Measurements from ENCODE around the gene LAMTOR5. TPM values are rescaled to one million over a fixed set of nuclear protein-coding genes. Genes with fewer than 3 reads are reported as not detected.
A peak's percentile ranks its signal among the peaks of the same experiment; 100 is the strongest.
"Not testable (repeated sequence)": the region's sequence is repeated elsewhere in the genome, so short reads cannot be mapped to it uniquely, and the experiment has no call there.

LAMTOR5 gene
- total RNA-seq = 41.3 TPM

DNA sequence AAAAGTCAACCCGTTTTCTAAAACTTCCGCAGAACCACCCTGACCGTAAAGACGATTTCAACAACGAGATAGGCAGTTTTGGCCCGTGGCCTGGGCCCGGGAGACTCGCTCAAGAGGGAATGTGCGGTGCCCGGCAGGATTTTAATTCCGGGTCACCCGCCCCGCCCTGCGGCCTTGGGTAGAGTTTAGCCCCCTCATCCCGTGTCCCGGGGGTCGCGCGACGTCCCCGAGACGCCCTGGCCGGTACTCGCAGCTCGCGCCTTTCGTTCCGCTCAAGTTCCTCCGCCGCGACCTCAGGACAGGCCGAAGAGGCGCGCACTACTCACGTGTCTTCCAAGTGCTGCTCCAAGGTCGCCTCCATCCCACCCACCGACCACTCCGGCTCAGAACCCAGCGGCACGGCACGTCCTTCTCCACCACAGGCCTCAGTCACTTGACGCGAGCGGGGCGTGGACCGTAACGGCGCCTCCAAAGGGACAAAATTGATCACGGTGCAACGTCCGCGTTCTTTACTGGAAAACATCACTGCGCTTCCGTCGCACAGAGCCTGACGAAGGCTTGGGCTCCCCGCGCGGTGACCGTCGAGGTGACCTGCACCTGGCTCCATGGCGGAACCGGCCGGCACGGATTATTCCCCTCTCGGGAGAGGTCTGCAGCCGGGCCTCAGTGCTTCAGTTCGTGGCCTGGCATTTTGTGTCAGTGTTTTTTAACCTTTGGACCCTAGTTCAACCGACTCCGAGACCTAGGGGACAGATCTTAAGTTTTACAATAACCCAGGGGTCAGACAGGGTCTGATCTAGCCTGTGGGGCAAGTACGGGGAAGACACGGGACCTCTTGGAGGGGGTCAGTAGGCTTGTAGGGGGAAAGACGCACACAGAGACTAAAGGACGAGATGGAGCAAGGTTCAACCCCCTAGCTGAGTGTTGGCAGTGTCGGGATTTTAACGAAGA is at the start of gene LAMTOR5:
Gene LAMTOR5 (minus strand): TSS at position 435 of the 951 bp plus-strand sequence. CDS start 74 bp downstream, at position 361.
- DNase-seq = peak; percentile 94

DNA sequence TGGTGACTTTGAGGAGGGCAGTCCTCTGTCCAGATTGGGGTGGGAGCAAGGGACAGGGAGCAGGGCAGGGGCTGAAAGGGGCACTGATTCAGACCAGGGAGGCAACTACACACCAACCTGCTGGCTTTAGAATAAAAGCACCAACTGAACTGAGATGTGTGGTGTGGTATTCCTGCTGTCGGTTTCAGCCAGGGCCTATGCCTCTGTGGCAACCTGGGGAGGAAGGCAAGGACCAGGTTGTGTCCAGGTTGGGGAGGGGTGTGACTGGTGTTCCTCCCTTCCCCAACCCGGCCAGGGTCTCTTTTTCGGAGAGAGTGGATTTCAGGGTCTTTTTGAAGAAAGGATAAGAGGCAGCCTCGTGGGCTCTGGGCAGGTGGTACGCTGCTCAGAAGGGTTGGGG is 49.7 kb upstream of the LAMTOR5 start:
- no peak for DNase-seq

DNA sequence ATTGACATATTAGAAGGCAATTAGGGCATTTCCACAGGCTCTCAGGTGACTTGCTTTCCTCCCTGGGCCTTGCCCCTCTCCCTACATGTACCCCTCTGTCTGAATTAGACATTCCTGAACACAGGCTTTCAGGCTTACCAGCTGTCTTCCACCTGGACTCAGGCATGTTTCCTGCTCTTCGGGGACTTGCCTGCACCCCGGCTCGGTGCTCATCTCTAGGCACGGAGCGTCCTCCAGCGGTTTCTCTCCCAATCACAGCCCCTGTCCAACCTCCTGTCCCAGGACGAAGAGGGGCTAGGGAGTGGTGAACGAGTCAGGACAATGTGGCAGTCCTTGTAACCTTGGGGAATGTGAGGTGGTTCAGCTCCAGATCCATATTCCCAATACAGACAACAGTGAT is 47.7 kb upstream of the LAMTOR5 start:
- no peak for DNase-seq

DNA sequence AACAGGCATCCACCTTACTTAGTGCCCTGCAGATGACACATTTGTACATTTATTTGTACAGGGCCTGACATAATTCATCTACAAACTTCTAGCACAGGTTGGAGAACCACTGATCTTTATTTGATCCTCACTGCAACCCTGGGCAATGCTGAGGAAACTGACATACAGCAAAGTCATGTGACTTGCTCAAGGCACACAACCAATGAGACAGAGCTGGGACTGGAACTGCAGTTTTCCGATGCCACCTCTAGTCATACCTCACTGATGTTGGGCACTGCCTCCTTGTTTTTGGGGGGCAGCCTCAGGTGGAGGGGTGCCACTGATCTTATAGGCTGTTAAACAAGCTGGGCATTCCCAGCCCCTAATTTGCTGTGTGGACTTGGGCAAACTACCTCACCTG is 46.8 kb upstream of the LAMTOR5 start:
- no peak for DNase-seq

DNA sequence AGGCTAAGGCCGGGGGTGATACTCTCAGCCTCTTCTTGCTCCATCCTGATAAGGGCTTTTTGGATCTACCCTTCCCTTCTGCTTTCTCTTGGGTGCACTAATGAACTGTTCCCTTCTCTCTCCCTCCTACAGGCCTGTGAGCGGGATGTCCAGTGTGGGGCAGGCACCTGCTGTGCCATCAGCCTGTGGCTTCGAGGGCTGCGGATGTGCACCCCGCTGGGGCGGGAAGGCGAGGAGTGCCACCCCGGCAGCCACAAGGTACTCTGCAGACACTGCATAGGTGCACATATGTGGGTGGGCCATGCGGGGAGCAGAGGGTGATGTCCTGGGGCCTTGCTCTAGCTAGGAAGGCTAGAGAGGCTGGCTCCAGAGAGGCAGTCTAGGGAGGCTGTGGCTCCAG is 46.3 kb upstream of the LAMTOR5 start:
- DNase-seq = no peak

DNA sequence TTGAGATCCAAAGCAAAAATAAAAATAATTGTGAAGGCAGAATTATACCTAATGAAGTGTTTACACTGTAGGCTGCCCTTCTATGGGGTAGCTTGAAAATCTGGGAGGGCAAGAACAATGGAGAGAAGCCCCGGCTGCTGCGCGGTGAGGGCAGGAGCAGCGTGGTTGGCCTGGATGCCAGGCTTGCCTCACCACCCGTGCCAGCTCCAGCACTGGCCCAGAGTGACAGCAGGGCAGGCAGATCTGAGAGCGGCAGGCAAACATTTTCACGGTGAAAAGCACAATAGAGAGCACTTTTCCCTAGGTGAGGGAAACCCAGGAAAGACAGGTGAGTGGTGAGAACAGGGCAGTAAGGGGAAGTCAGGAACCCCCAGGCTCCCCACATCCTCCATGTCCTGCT is 44.8 kb upstream of the LAMTOR5 start:
- no peak for DNase-seq

DNA sequence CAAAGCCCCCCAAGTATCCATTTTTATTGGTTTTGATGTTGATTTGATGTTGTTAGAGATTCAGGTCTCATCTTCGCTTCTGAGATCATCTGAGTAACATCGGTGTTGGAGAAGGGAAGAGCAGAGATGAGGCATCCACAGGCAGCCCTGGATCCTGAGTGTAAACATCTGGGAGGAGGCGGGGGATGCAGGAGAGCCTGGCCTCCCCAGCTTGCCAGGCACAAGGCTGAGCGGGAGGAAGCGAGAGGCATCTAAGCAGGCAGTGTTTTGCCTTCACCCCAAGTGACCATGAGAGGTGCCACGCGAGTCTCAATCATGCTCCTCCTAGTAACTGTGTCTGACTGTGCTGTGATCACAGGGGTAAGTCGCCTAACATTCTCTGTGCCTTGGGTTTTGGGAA is 43.4 kb upstream of the LAMTOR5 start, which contains the start of gene PROK1:
Gene PROK1 (plus strand): TSS at position 221 of the 400 bp plus-strand sequence. CDS start 68 bp downstream, at position 289.
- DNase-seq = no peak

DNA sequence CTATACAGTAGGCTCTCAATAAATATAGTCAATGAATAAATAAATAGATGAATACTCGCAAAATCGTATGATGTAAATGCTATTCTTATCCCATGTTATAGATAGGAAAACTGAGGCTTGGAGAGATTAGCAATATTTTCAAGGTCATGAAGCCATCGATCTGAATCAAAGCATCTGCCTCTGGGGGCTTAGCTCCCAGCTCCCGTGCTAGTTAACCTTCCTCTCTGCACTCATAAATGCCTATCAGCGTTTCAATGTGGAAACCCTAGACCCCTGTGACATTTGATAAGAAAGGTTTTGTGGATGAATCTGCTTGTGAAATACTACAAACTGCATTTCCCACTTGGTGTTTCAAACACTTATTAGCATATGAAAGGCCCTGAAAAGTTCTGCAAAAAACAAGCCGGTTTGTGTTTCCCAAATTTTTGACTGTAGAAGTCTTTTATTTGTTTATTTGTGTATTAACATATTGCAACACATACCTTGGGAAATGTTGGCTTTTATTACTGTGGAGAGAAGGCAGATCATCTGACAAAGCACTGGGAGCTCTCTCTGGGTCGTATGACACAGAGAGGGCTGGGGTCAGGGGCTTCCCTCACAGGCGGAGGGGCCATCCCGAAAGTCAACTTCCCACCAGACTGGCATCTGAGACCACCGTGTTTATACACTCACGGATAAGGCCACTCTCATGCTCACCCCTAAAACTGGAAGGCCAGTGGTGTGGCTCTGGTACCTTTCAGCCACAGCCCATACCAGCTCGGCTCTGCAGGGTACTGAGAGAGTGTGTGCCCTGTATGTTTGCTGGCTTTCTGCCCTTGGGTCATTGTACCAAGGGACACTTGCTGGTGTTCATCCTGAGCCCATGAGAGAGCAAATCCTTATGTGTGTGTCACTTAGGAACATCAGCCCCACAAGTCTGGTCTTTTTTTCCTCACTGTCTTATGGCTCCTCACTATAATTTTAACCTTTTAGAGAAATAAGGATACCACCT is 42.5 kb upstream of the LAMTOR5 start:
- no peak for DNase-seq

DNA sequence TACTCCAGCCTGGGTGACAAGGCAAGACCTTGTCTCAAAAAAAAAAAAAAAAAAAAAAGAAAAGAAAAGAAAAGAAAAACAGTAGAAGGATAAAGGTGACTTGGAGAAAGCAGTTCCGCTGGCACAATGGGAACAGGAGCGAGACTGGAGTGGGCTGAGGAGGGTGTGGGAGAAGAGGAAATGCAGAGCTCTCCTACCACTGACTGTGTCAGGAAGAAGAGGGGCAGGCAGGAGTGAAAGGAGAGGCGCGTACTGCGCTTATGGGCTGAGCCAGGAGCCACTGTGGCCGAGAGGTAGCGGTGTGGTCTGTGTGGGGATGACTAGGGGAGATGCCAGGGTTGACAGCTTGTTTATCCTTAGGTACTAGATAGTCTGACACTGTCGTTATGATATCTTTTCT is 37.1 kb upstream of the LAMTOR5 start:
- DNase-seq = no peak

DNA sequence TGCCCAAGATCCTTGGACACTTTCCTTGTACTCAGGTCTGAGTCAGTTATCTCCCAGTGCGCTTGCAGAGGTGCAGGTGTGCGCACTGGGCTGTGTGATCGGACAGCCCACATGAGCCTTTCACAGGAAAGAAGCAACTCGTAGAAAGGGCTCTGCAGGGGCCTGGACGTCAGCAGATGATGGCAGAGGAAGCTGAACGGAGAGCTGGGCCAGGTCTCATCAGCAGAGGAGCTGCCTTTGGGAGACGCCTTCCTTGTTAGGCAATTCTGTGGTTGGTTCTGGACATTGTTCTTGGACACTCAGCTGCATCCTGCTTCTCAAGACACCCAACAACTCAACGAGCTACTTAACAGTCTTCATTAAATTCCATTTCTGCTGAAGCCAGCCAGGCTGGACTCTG is 36.0 kb upstream of the LAMTOR5 start:
- no peak for DNase-seq

DNA sequence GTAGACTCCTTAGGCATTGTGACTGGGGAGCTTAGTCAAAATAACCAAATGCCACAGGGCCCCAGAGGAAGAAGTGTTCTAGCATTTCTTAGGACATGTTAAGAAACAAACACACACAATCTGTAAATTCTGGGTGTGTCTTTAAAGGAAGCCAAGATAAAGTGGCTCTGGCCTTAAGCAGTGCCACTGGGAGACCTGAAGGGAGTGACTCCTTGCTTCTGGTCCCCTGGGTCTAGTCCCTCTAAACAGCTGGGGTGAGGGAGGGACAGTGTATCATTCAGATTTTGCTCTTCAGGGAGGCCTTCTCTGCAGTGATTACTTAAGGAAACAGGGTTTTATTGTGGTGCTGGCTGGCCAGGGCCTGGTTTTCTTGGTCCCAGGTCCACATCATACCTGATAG is 34.4 kb upstream of the LAMTOR5 start:
- DNase-seq = no peak

DNA sequence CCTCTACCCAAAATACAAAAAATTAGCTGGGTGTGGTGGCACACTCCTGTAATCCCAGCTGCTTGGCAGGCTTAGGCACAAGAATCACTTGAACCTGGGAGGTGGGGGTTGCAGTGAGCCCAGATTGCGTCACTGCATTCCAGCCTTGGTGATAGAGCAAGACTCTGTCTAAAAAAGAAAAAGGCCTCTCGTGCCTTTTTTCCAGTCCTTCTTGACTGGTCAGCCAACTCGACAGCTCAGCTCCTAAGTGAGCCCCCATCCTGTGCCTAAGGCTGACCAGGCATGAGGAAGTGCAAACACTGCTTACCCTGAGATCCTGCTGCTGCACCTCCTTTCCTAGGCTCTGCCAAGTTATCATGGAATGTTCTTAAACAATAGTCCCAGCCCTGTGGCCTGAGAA is 33.4 kb upstream of the LAMTOR5 start:
- no peak for DNase-seq

DNA sequence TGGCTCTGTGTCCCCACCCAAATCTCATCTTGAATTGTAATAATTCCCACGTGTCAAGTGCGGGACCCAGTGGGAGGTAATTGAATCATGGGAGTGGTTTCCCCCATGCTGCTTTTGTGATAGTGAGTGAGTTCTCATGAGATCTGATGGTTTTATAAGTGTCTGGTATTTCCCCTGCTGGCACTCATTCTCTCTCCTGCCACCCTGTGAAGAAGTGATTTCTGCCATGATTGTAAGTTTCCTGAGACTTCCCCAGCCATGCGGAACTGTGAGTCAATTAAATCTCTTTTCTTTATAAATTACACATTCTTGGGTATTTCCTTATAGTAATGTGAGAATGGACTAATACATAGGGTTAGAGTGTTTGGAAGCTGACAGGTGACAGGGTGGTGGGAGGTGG is 32.4 kb upstream of the LAMTOR5 start:
- DNase-seq = not testable (repeated sequence)

DNA sequence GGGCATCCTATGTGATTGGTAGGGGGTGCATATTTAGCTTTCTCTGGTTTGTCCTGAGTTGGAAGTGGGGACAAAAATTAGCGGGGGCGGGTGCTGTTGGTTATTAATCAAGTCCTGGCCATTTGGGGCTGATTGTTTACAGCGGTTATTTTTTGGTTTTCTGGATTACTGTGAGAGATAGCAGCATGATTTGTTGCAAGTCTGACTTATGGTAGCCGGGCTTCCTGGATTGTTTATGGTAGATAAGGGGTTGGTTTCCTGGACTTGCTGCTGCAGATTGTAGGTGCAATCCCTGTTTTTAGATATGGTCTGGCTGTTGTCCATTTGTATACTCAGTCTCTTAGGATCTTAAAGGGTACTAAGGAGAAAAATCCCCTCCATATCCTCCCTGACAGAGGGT is 31.4 kb upstream of the LAMTOR5 start:
- no peak for DNase-seq

DNA sequence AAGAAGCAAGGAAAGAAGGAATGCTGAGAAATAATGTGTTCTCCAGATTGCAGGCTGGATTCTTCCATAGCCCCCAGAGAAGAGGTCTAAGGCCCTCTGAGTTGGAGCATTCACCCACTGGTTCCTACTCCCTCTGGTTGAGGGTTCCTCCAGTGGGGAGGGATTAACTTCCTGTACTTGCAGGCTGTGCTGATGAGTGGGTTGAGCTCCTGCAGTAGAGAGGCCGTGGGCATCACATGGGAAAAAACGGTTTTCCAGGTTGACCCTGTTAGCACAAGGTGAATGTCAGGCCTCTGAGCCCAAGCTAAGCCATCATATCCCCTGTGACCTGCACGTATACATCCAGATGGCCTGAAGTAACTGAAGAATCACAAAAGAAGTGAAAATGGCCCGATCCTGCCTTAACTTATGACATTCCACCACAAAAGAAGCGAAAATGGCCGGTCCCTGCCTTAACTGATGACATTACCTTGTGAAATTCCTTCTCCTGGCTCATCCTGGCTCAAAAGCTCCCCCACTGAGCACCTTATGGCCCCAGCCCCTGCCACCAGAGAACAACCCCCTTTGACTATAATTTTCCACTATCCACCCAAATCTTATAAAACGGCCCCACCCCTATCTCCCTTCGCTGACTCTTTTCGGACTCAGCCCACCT is 30.3 kb upstream of the LAMTOR5 start:
- DNase-seq = not testable (repeated sequence)

DNA sequence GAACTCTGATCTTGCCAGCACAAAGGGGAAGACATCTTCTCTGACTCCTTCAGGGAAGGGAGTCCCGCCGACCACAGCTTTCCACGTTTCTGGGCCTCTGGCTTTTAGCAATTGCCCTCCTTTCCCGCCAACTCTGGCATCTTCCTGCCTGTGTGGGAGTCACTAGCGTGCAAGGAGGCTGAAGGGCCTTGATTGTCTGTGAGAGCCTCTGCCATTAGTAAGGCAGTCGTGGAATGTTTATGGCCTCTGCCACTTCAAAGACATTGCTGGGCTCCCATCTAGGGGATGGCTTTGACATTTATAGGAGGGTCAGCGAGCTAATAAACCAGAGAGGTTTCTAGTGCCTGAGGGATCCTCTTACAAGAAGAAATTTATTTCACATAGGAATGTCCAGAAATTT is 29.1 kb upstream of the LAMTOR5 start:
- DNase-seq = peak; percentile 2

DNA sequence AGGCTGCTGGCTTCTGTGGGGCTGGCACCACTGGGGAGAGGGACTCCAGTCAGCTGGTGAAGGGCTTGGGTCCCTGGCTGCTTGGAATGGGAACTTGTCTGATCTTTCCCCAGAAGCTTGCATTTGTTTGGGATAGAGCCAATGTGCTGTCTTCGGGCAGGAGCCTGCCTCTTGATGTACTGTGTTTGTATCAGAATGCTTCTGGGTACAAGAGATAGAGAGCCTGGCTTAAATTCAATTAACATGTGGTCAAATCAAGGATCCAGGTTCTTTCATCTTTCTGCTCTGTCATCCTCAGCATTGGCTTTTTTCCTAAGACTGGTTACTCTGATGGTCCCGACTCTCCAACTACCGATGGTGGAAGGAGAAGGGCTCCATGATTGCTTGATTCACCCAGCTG is 27.5 kb upstream of the LAMTOR5 start:
- DNase-seq = no peak

DNA sequence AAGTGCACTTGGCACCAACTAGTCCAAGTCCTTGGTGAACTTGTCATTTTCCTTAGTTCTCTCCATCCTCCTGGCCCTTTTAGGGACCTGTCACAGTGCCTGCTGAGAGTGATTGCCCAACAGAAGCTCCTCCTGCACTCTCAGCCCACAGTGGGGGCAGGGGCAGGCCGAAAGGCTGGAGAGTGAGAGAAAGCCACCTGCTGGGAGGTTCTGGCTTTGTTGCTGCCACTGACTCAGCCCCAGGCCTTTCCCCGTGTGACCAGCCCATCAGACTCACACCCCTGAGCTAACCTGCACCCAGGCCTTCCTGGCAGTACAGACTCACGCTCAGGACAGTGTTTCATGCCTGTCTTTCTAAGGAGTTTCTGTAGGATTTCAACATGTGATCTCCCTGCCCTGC is 26.3 kb upstream of the LAMTOR5 start:
- no peak for DNase-seq

DNA sequence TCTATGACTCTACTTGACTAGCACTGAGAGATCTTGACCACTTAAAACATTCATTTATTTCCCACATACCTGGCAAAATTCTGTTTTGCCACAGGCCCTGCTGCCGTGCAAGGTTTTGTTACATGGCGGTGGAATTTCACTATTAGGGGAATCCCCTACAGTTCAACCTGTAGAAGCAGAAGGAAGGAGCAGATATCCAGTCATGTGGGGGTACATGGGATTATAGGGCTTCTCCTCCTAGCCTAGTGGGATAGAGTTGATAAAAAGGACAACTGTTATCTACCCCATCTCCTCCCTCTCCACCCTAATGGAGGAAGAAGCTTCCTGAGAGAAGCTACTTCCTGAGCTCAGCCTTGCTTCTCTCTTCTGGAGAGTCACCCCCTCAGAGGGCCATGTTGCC is 25.7 kb upstream of the LAMTOR5 start:
- DNase-seq = no peak

DNA sequence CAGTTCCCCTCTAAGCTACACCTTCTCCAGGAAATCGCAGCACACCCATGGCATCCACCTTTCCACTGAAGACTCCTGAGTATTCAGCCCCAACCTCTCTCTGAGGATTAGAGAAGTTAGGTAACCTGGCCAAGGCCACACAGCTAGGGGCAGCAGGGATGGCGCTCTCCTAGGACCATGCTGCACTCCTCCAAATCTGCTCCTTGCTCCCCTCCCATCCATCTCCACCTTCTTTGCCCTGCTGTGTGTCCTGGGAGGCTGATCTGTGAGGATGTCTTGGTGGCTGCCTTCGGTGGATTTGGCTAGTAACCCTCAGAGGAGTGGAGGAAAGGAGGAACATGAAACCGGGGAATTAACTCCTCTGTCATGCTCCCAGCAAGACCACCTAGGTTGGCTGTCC is 23.4 kb upstream of the LAMTOR5 start:
- no peak for DNase-seq

DNA sequence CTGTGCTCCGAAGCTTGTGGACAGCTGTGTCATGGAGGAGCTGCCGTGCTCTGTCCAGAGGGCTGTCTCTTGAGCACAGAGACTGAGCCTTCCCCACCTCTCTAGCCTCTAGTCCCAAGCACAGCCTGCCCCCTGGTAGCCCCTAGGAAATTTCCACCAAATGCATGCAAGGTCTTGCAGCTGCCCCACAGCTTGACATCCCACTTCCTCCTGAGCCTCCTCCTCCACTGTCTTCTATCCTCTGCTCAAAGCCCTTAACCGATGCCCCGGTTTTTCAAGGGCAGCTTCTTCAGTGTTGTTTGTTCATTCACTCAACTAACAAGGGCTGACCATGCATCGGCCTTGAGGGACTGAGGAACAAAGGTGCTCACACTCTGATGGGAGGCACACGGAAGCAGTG is 22.9 kb upstream of the LAMTOR5 start:
- DNase-seq = no peak

DNA sequence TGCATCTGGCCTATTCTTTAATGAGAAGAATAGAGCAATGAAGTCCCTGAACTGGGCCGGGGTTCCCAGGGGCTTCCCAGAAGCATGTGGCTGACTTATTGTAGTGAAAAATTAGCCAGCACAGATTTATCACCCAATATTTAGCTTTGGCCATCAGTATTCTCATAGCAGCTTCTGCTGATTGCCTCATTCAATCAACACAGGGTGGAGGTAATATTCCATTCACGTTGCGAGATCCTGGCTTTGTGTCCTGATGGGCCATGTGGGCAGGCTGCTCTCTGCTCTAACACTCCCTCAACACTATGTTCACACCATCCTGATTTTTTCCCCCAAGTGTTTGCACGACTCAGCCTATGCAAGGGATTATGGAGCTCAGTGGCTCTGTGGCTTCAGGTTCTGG is 21.5 kb upstream of the LAMTOR5 start:
- no peak for DNase-seq

All from skin of body (tissue), 2 donors.